ENCODE results near the gene ACBD6. TPM values are rescaled to one million over a fixed set of nuclear protein-coding genes. Genes with fewer than 3 reads are reported as not detected.
A peak's percentile ranks its signal among the peaks of the same experiment; 100 is the strongest.

The ACBD6 gene
- total and polyA plus RNA-seq, 4 donors: 34.9 to 76.1 (median 68.3) TPM

- H3K27me3 ChIP-seq (ENCODE audit: control insufficient read depth, insufficient read depth, low read length): peaks cover 15% of the 10 kb centered on the region
- H3K4me3 ChIP-seq (ENCODE audit: low read depth, low read length): no peak overlapping the region
- no peak for DNase-seq (ENCODE audit: low read depth in 4 of 6, low spot score in 6 of 6)
- no peaks in the 10 kb centered on the region for H3K9me3 ChIP-seq (ENCODE audit: control insufficient read depth, insufficient read depth, low read length)
- WGBS (ENCODE audit: insufficient coverage): 76% methylated on average over 30 of the region's 31 CpGs
- H3K27ac ChIP-seq (ENCODE audit: low read depth, low read length): no peak overlapping the region
- H3K36me3 ChIP-seq (ENCODE audit: control insufficient read depth, insufficient read depth, low read length): no peaks in the 10 kb centered on the region
- H3K4me1 ChIP-seq (ENCODE audit: control insufficient read depth, insufficient read depth, low read length): peaks cover 10% of the 10 kb centered on the region
Observed at GRCh38 chr1:180253585-180254495, 248.5 kb downstream of the ACBD6 start.

DNA sequence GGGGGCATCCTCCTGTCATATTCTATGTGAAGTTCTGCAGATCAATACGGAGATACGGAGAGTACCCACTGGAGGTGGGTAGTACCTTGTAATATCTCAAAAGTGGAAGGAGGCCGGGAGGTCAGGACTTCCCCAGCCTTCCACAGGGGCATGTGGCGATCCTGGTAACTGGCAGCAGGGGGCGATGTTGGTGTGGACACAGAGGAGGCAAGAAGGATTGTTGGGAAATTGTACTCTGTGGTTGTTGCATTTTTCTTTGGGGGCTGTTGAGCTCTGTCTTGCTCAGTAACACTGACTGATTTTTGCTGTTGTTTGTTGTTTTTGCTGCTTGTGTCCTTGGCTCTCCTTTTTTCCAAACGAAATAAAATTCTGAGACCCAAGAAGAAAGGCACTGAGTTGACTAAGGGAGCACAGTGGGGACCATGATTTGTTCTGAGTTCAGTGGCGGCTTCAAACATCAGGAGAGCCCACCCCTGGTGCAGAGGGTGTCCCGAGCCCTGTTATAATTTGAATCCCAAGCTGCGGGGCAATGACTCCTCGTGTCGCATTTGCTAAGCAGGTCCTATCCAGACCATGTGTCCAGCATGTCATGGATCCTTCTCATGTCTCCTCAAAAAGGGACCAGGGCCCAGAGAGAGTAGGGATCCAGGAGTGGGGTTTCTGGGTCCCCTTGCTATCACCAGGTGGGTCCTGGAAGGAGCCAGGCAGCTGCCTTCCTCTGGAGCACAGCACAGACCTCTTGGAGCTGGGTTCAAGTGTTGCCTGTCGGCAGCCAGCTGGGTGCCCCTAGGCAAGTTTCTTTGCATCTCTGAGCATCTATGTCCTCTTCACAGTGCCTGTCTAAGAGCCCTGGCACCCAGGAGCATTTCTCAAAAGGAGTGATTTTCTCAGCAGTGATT lies 249.5 kb downstream of the ACBD6 start:
- DNase-seq (ENCODE audit: low read depth in 4 of 6, low spot score in 6 of 6): peak in 2 of 6 donors; percentile 38 to 40
- H3K4me3 ChIP-seq (ENCODE audit: low read depth, low read length): no peak overlapping the region
- H3K27me3 ChIP-seq (ENCODE audit: control insufficient read depth, insufficient read depth, low read length): peaks cover 15% of the 10 kb centered on the region
- no peaks in the 10 kb centered on the region for H3K9me3 ChIP-seq (ENCODE audit: control insufficient read depth, insufficient read depth, low read length)
- no peaks in the 10 kb centered on the region for H3K36me3 ChIP-seq (ENCODE audit: control insufficient read depth, insufficient read depth, low read length)
- H3K4me1 ChIP-seq (ENCODE audit: control insufficient read depth, insufficient read depth, low read length): peaks cover 15% of the 10 kb centered on the region
- 68% methylated on average over 12 of the region's 12 CpGs for WGBS (ENCODE audit: insufficient coverage)
- no peak overlapping the region for H3K27ac ChIP-seq (ENCODE audit: low read depth, low read length)

DNA sequence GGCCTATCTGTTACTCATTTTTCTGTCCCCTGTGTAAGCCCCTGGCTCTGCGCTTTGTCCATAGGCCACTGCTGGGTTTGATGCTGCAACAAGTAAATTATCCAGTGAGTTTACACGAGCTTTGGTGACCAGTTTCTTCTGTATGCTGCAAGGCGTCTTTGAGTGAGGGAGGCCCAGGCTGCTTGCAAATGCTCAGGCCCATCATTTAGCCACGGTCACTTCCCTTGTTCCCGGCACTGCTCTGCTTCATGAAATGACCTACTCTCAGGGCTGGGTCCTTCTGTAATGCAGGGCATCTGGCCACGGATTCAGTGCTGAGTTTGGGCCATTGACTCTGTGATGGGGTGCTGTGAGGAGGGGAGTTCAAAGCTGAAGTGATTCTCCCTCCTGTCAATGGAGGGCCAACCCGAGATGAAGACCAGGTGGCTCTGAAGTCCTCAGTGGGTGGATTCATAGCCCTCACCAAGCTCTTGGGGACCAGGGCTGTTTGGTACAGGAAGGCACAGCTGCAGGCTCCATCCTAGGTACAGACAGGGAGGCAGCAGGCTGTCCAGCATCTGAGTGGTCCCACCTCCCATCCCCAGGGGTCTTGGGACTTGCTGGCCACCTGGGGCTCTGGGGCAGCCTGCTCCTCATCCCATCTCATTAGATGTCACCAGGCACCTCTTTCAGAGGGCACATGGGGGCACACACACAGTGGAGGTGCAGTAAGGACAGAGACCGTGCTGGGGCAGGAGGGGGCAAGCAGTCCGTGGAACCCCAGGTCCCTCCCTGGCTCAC lies 250.7 kb downstream of the ACBD6 start:
- Histone ChIP-seq H3K9me3 (ENCODE audit: control insufficient read depth, insufficient read depth, low read length) (no peaks in the 10 kb centered on the region), H3K4me1 (ENCODE audit: control insufficient read depth, insufficient read depth, low read length) (peaks cover 15% of the 10 kb centered on the region), H3K27ac (ENCODE audit: low read depth, low read length) (no peak overlapping the region), H3K27me3 (ENCODE audit: control insufficient read depth, insufficient read depth, low read length) (peaks cover 12% of the 10 kb centered on the region), H3K4me3 (ENCODE audit: low read depth, low read length) (no peak overlapping the region), H3K36me3 (ENCODE audit: control insufficient read depth, insufficient read depth, low read length) (no peaks in the 10 kb centered on the region)
- 79% methylated on average over 9 of the region's 9 CpGs for WGBS (ENCODE audit: insufficient coverage)
- no peak for DNase-seq (ENCODE audit: low read depth in 4 of 6, low spot score in 6 of 6)

DNA sequence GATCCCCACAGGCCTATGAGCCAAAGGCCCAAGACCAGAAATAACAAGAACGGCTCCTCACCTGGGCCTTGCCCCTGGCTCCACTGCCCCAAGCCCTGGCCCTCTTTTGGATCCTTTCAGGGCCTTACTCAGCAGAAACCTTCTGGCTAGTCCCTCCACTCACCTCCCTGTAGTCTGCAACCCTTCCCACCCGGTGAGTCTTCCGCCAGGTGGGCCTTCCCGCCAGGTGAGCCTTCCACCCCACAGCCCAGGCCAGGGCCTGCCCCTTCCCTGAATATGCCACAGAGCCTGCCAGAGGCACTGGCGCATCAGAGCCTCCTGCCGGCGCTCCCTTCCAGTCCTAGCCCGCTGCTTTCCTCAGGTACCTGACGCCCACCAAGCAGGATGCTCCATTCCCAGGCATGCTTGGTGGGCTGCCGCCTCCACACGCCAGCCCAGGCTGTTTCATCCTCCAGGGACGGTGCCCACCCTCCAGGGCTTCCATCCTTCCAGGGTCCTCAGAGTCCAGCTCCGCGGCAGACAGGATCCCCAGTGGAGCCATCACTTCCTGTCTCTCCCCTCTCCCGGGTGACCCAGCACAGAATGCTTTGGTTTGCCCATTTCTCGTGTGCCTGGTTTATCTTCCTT lies 251.4 kb downstream of the ACBD6 start:
- Histone ChIP-seq H3K4me1 (ENCODE audit: control insufficient read depth, insufficient read depth, low read length) (peaks cover 14% of the 10 kb centered on the region), H3K4me3 (ENCODE audit: low read depth, low read length) (no peak overlapping the region), H3K27me3 (ENCODE audit: control insufficient read depth, insufficient read depth, low read length) (peaks cover 7% of the 10 kb centered on the region), H3K27ac (ENCODE audit: low read depth, low read length) (no peak overlapping the region), H3K36me3 (ENCODE audit: control insufficient read depth, insufficient read depth, low read length) (no peaks in the 10 kb centered on the region), H3K9me3 (ENCODE audit: control insufficient read depth, insufficient read depth, low read length) (no peaks in the 10 kb centered on the region)
- DNase-seq (ENCODE audit: low read depth in 4 of 6, low spot score in 6 of 6): no peak
- 88% methylated on average over 16 of the region's 16 CpGs for WGBS (ENCODE audit: insufficient coverage)

DNA sequence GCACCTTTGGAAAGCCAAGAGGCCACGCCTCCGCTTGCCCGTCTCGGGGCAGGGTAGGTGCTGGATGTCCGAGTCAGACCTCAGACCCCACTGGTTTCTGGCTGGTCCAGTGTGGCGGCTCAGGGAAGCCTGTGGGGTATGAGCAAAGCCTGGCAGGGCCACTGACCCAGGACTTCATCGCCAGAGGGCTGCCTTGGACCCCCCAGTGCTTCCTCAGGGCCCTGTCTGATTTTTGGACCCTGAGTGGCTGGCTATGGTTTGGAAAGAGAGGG lies 251.9 kb downstream of the ACBD6 start:
- DNase-seq (ENCODE audit: low read depth in 4 of 6, low spot score in 6 of 6): no peak
- no peak overlapping the region for H3K4me3 ChIP-seq (ENCODE audit: low read depth, low read length)
- peaks cover 8% of the 10 kb centered on the region for H3K4me1 ChIP-seq (ENCODE audit: control insufficient read depth, insufficient read depth, low read length)
- H3K27ac ChIP-seq (ENCODE audit: low read depth, low read length): no peak overlapping the region
- H3K36me3 ChIP-seq (ENCODE audit: control insufficient read depth, insufficient read depth, low read length): no peaks in the 10 kb centered on the region
- peaks cover 5% of the 10 kb centered on the region for H3K27me3 ChIP-seq (ENCODE audit: control insufficient read depth, insufficient read depth, low read length)
- no peaks in the 10 kb centered on the region for H3K9me3 ChIP-seq (ENCODE audit: control insufficient read depth, insufficient read depth, low read length)
- 95% methylated on average over 7 of the region's 7 CpGs for WGBS (ENCODE audit: insufficient coverage)

- DNase-seq (ENCODE audit: low read depth in 4 of 6, low spot score in 6 of 6): no peak
- WGBS (ENCODE audit: insufficient coverage): 92% methylated on average over 12 of the region's 13 CpGs
- Histone ChIP-seq H3K36me3 (ENCODE audit: control insufficient read depth, insufficient read depth, low read length) (no peaks in the 10 kb centered on the region), H3K9me3 (ENCODE audit: control insufficient read depth, insufficient read depth, low read length) (no peaks in the 10 kb centered on the region), H3K27ac (ENCODE audit: low read depth, low read length) (no peak overlapping the region), H3K4me3 (ENCODE audit: low read depth, low read length) (no peak overlapping the region), H3K4me1 (ENCODE audit: control insufficient read depth, insufficient read depth, low read length) (peaks cover 5% of the 10 kb centered on the region), H3K27me3 (ENCODE audit: control insufficient read depth, insufficient read depth, low read length) (peaks cover 8% of the 10 kb centered on the region)
Observed at GRCh38 chr1:180249725-180250498, 252.5 kb downstream of the ACBD6 start.

DNA sequence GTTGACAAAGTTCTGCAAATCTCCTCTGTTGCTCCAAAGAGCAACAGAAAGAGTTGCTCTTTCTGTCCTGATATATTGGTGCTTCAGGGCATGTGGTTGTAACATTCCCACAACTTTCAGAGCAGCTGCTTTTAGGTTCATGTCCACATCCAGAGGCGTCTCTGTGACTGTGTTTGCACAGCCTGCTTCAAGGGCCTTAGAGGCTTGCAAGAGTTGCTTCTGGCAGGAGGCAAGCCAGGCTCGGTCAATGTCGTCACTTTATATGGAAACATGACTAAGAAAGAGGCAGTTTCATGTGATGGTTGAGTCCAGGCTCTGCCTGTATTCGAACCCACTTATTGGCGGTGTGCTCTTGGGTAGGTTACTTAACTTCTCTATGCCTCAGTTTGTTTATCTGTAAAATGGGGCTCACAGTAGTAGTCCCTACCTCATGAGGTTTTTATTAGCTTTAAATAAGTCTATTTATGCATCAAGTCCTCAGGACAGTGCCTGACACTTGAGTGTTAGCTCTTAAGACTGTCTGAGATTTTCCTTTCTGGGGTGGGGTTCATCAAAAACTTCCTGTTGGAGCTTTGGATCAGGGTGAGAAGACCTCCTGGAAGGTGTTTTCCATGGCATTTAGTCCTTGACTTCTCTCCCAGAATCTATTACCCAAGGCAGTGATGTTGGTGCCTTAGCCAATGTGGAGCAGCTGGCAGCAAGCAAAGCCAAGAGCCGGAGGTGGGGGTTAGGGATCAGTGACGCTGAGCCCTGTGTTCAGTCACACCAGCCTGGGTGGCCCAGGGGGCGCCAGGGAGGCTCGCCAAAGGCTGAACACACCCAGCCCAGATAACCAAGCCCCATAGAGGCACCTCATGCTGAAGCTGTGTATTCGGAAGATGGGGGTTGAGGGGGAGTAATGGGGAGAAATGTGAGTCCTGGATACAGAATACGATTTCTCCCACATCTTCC lies 253.4 kb downstream of the ACBD6 start:
- H3K36me3 ChIP-seq (ENCODE audit: control insufficient read depth, insufficient read depth, low read length): no peaks in the 10 kb centered on the region
- no peaks in the 10 kb centered on the region for H3K9me3 ChIP-seq (ENCODE audit: control insufficient read depth, insufficient read depth, low read length)
- peaks cover 5% of the 10 kb centered on the region for H3K4me1 ChIP-seq (ENCODE audit: control insufficient read depth, insufficient read depth, low read length)
- peaks cover 14% of the 10 kb centered on the region for H3K27me3 ChIP-seq (ENCODE audit: control insufficient read depth, insufficient read depth, low read length)
- peak in 1 of 6 donors; percentile 59 for DNase-seq (ENCODE audit: low read depth in 4 of 6, low spot score in 6 of 6)
- WGBS (ENCODE audit: insufficient coverage): 64% methylated on average over 6 of the region's 11 CpGs
- H3K27ac ChIP-seq (ENCODE audit: low read depth, low read length): no peak overlapping the region
- H3K4me3 ChIP-seq (ENCODE audit: low read depth, low read length): no peak overlapping the region

DNA sequence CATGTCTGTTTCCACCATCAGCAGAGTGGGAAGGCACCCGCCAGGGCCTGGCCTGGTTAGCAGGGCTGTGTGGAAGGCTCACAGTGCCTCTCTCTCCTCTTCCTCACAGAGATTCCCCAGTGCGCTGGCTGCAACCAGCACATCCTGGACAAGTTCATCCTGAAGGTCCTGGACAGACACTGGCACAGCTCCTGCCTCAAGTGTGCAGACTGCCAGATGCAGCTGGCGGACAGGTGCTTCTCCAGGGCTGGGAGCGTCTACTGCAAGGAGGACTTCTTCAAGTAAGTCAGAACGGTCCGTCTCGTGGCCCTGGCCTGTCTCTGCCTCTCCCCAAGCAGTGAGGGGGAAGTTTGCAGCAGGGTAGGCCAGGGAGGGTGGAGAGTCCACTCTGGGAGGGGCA lies 254.2 kb downstream of the ACBD6 start:
- 85% methylated on average over 7 of the region's 7 CpGs for WGBS (ENCODE audit: insufficient coverage)
- Histone ChIP-seq H3K27ac (ENCODE audit: low read depth, low read length) (no peak overlapping the region), H3K36me3 (ENCODE audit: control insufficient read depth, insufficient read depth, low read length) (no peaks in the 10 kb centered on the region), H3K27me3 (ENCODE audit: control insufficient read depth, insufficient read depth, low read length) (peaks cover 23% of the 10 kb centered on the region), H3K9me3 (ENCODE audit: control insufficient read depth, insufficient read depth, low read length) (no peaks in the 10 kb centered on the region), H3K4me3 (ENCODE audit: low read depth, low read length) (no peak overlapping the region), H3K4me1 (ENCODE audit: control insufficient read depth, insufficient read depth, low read length) (peaks cover 5% of the 10 kb centered on the region)
- DNase-seq (ENCODE audit: low read depth in 4 of 6, low spot score in 6 of 6): no peak
